Raji (cell line): ENCODE data around the gene ICAM2.

Experiments used
- POLR2A ChIP-seq: IDR thresholded peaks from 2 replicates; pipeline ENCODE4 v1.6.1; 2011; ENCODE audit warnings: low read depth, low read length, control low read depth; ENCODE audit not compliant: insufficient read depth

The ICAM2 gene

DNA sequence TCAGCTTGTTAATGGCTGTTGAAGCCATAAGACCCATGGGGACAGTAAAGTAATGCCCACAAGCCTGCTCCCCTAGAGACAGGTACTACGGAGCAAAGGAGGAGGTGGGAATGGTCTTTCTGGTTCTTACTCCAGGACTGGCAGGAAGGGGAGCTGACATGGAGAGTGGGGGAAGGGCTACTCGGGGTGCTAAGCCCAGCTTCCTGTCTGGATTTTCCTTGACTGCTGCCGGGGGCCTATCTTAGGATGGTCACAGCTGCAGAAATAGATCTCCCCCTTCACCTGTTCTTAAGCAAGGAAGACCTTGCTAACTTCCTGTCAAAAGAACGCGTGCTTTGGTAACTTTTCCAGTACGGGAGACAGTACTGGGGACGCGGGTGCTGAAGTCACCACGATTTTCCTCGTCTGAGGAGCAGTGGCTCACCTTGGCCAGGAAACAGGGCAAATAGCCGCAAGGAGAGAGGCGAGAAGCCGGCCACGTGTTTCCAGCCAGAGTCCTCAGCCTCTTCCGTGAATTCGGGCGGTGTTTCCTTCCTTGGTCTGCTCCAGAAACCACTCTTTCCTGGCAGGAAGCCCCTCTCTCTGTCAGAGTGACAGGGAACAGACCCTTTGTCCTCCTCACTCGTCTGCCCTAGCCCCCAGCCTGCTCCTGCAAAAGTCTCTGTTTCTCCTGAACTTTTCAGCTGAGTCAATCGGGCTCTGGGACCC is 22.9 kb downstream of the ICAM2 start:
- TF ChIP-seq POLR2A = no peak

DNA sequence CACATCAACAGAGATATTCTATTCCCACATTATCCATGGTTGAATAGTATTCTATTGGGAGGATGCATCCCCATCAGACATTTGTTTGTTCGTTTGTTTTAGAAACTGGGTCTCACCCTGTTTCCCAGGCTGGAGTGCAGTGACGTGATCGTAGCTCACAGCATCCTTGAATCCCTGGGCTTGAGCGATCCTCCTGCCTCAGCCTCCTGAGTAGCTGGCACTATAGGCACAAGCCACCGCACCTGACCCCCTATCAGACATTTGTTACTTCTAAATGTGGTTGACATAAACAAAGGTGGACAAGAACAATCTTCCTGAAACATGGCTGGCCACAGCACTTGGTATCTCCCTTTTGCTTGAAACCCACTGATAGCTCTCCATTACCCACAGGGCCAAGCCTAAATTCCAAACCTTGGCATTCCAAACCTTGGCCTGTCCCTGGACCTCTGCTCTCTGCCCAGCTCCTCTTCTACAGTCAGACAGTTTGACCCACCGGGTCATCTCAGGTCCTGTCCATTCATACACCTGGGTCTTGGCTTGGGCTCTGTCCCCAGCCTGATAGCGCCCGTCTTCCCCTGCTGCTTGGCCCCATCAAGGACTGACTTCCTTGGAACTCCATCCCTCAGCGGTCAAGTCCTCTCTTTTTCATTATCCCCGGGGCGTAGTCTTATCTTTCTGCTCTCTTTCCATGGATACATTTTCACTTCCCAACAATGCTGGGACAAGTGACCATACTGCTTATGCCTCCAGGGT is 23.8 kb downstream of the ICAM2 start:
- no peak for TF ChIP-seq POLR2A

DNA sequence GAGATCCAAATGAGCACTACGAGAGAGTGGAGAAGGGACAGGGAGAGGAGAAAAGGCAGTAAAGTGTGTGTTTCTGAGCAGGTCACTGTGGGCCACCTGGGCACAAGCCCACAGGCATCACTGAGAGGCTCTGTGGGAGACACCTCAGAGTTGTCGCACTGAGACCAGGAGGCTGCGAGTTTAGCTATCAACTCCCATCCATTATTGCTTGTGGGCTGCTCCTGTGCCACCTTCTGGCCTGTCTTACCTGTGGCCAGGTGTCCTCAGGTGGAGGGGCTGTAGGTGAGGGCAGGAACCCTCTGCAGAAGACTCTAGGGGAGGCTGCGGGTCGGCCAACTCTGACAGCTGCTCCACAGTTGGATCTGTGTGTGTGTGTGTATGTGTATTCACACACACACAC is 24.8 kb downstream of the ICAM2 start:
- TF ChIP-seq POLR2A = no peak

DNA sequence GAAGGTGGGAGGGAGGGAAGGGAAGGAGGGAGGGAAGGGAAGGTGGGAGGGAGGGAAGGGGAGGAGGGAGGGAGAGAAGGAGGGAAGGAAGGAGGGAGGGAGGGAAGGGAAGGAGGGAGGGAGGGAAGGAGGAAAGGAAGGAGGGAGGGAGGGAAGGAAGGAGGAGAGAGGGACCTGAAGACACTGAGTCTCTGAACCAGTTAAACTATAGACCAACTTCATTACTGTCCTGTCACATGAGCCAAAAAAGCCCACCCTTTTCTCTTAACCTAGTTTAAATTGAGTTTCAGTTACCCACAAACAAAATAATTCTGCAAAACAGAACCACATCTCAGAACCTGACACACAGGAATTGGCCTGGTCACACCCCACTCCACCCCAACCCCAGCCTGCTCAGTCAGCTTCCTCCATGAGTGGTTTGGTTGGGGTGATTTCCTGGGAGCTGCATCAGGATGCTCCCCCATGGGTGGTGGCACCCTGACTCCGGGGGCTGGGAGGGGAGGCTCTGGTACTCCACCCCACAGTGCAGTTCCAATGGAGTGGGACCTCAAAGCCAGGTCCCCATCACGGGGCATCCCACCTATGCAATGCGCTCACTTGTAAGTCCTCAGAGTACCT is 27.0 kb downstream of the ICAM2 start:
- no peak for TF ChIP-seq POLR2A

DNA sequence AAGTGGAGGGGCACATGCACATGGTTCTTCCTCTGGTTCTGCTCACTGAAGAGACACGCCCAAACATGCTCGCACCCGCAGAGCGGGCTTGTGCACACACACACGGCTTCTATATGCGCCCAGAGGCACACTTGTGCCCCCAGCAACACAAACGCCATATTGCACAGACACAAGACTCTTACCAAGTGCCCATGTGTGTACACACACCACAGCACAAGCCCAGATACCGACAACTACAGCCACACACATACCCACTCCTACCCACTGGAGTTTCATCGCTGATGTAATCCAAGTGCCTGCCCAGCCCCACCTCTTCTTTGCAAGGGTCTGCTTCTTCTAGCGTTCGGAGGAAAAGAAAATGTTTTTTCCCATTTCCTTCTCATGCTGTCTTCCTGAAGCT is 28.8 kb downstream of the ICAM2 start:
- TF ChIP-seq POLR2A = no peak

DNA sequence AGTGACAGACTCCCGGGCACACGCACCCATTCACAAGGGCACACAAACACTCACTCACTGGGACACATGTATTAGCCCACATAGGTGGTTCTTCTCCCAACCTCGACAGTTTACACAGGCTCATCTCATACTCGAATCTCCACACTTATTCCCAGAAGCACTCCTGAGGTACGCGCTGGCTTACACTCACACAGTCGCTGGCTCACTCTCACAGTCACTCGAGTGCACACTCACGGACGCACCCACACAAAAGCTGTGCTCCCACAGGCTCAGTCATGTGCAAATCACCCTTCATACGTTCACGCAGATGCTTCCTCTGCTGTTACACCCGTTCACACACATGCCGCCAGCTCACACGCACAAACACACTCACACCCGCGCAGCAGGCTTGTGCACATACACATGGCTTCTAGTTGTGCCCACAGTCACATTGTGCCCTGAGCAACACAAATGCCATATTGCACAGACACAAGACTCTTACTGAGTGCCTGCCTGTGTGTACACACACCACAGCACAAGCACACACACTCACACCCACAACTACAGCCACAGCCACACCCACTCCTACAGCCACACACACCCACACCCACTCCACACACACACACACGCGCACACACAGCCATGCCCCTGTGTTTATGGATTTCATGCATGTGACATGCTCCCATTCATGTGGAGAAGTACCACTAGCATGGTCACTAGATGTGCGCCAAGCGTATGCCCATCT is 30.6 kb downstream of the ICAM2 start:
- no peak for TF ChIP-seq POLR2A

DNA sequence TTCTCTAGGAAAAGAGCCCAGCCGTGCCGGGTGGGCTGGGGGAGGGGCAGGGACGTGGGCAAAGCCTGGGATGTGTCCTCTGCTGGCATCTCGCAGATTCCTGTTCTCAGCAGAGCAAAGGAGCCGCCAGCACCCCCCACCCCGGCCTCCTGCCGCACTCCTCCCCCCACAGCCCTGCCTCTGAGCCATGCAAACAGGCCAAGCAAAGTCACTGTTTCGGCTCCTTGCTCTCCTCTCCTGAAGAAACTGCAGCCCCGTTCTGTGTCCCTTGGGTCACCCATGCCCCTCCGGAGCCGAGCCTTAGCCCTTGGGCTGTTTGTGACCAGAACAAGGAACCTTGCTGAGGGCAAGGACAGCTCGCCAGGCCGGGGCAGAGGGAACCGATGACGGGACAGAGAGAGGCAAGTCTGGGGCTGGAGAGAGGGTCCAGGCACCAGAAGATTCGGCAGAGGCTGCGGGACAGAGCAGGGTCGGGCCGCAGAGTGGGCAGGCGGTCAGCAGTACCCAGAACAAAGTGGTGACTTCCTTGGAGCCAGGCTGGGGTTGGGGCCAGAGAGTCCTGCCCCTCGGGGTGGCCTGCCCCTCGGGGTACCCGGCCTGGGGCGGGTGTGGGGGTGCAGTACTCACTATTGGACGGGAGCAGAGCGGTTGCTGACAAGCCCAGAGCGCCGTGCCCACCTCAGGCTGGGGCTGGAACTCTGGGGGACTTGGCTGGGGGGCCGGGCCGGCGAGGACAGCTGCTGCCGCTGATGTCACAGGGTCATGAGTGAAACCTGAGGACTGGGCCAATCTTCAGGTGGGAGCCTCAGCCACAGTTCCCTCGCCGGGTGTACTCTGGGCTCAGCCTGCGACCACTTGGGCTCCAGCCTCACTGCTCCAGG is 31.5 kb downstream of the ICAM2 start:
- no peak for TF ChIP-seq POLR2A

DNA sequence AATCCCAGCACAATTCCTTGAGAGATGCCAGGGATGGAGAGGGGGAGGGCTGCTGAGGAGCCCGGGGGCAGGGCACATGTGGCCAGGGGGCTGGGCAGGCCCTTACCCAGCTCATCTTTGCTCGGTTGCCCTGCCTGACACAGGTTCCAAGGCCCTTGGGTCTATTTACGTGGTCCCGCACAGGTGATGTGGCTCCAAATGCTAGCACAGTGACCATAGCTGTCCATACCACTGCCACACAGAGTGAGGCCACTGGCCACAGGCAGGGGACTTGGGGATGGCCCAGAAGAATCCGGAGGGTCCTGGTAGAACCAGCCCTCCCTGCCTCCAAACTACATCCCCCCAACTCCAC is 32.3 kb downstream of the ICAM2 start:
- no peak for TF ChIP-seq POLR2A

DNA sequence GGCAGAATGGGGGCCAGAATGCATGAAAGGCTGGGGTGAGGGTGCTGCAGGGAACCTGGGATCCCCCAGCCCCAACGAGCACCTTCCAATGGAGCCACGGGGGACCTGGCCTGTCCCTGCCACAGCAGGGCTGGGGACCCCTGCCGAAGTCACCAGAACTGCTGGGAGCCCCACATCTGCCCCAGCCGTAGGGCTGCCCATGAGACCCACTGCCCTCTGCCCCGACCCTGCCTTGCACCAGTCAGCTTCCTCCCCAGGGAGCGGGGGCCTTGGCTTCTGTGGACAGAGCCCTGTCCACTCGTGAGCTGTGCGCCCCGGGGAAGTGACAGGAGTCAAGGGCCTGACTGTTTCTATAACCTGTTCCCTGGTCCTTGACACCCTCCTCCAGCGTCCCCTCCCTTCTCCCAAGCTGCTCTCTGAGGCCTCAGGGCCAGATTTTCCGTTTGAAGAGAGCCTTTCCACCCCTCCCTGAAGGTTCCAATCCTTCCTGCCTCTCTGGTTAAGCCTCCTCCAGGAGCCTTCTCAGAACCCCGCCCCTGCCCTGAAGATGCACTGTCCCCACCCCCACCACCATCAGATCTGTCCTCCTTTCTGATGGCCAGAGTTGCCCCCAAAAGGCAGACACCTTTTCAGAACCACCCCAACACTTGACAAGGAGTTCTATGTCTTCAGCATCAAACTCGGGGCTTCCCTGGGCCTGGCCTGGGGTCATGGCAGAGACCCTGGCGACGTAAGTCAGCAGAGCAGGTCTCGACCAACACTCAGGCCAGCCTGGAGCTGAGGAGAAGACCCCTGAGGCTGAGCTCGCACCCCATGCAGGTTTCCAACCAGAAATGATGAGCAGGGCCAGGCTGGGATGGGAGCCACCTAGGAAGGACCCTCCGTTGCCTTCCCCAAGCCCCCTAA is 33.0 kb downstream of the ICAM2 start:
- no peak for TF ChIP-seq POLR2A

DNA sequence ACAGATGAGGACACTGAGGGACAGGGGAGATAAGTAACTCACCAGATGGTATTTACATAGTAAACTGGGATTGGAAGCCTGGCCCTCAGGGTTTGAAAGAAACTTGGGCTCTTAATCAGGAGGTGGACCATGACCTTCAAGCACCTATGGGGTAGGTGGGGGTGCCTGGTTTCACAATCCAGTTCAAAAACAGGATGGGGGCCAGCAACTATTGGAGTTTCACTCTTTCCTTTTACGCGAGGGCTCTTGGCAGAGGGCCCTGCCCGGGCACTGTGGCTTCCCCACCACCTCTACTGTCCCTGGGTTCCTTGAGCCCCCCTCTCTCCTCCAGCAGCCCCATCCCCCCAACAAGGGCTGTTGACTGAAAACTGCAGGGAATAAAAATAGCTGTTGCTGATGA is 33.6 kb downstream of the ICAM2 start:
- TF ChIP-seq POLR2A = no peak

DNA sequence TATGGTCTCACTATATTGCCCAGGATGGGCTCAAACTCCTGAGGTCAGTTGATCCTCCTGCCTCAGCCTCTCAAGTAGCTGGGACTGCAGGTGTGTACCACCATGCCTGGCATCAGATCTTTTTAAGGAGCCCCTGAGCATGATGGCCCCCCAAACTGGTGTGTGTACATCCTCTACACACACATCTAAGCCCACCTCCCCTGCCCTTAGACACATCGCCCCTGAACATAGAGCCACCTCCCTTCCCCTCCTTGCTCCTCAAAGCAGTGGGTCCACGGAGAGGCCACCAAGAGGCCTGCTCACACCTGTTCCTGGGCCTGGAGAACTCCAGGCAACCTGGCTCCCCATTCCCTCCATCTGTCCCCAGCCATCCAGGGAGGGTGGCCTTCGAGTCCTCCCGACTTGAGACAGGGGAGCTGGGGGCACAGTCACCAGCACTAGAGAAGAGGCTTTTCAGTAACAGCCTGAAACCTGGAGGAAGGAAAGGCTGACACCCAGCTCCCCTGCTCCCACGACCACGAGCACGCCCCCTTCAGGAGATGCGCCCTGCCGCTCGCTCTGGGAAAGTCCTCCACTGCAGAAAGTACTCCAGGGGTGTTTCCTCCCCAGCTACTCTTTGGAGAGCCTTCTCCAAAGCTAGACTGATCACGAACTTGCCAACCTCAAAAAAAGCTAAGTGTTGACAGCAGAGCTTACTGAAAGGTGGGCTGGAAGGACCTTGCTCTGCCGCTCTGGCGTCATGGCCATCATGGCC is 34.9 kb downstream of the ICAM2 start:
- TF ChIP-seq POLR2A = no peak

DNA sequence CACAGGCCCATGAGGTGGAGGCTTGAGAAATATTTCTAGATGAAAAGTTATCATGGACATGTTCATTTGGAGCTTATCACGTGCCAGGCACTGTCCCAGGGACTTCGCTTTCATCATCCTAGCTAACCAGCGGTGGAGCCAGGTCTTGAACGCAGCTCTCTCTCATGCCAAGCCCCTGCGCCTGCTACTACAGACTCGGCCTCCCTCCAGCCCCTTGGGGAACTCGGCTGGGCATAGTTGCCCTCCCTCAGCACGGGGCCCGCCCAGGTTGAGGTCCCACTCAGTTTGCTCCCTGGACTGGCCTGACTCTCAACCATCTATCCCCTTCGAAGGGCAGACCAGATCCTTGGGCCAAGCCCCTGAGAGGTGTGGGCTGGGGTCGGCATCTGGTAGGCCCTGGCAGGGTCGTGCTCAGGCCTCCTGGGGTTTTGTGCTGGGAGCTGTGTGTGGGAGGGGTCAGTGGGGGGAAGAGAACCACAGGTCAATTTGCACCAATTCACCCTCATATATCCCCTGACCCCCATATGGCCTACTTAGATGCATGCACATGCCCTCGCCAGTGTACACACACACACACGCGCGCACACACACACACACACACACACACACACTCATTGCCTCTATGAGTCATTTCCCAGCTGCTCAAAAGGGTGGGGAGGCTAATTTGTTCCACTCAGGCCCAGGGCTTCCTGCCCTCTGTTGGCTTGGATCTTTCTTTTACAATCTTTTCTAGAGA is 35.6 kb downstream of the ICAM2 start:
- TF ChIP-seq POLR2A = no peak

DNA sequence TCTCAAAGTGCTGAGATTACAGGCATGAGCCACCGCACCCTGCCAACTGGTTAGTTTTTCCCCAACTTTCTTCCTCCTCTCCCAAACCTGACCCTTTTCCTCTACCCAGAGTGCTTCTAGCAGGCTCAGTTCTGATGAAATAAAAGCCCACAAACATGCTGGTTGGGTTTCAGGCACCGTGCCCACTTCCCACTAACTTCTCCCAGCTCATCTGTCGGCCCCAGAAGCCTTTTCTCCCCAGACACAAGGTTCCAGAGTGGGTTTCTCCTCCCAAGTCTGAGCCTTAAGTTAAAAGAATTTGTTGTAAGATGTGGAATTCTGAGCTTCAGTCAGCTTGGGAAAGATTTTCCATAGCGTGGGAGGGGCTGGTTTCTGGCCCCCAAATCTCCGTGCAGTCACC is 36.2 kb downstream of the ICAM2 start:
- TF ChIP-seq POLR2A = no peak

DNA sequence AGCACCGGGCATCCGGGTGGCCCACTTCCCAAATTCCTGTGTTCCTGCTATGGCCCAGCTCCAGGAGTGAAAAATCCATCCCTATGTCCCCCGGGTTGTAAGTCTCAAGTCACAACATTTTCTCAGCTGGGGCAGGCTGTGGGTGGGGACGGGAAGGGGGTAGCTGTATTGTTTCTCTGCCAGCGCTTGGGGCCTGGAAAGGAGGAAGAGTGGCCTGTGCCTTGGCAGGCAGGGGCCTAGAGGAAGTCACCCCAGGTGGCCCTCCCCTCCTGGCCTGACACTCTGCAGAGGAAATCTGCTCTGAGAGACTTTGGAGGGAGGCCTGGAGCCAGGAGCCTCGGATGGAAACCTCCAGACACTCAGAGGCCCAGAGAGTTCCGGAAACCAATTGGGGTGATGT is 37.1 kb downstream of the ICAM2 start:
- no peak for TF ChIP-seq POLR2A
